HCT116 (cell line): ENCODE measurements around the gene AUTS2. TPM values are rescaled to one million over a fixed set of nuclear protein-coding genes. Genes with fewer than 3 reads are reported as not detected.

Experiments
- ATAC-seq: fragments of 200-7000 bp; cut with Tn5 transposase; 2 replicates; pipeline ENCODE4 v1.9.1; 2020; ENCODE audit warnings: mild to moderate bottlenecking, moderate library complexity
- BruUV-seq: library from RNA; stranded (reverse); fragments of 400-500 nt; replicated peaks from 2 replicates; lab custom pipeline; 2021; lab: Mats Ljungman, UMichigan
- CTCF ChIA-PET: fragments of 300-600 bp; sonication (Branson Sonifier 250); formaldehyde crosslinking; loops from one replicate; lab custom pipeline; 2021; ENCODE audit warnings: antibody characterized with exemption; lab: Charles Lee
- POLR2A ChIA-PET: fragments of 300-600, 350-600 bp; sonication (Branson Sonifier 250); formaldehyde crosslinking; loops from one replicate; lab custom pipeline; 2021; ENCODE audit warnings: antibody characterized with exemption; lab: Charles Lee
- RAD21 ChIA-PET, 2 experiments: fragments of 300-600 bp; sonication (Branson Sonifier 250); formaldehyde crosslinking; loops; one replicate each; lab custom pipeline; 2023; ENCODE audit warnings: low total read pairs in 2 of 2; ENCODE audit not compliant: uncharacterized antibody in 2 of 2, unreplicated experiment in 2 of 2, low non-redundant PET in 1 of 2; lab: Charles Lee
- DNase-seq: peaks from one replicate; pipeline ENCODE4 v3.0.0-alpha.2; 2010; ENCODE audit warnings: low read depth, low spot score
- H2AFZ ChIP-seq: fragments of 200-600 bp; shearing (Covaris generic), sonication (generic); 2 replicates; pipeline ENCODE4 v1.6.1; 2017; ENCODE audit warnings: low read depth, mixed run types, mixed read lengths, antibody characterized with exemption, low read length; ENCODE audit not compliant: poor library complexity, severe bottlenecking
- H3K27ac ChIP-seq: 2 replicates; pipeline ENCODE4 v1.5.1; 2012; ENCODE audit warnings: low read depth, low read length
- H3K27me3 ChIP-seq: fragments of 200-600 bp; sonication (generic); 2 replicates; pipeline ENCODE4 v1.6.1; 2016; ENCODE audit warnings: mixed run types, low read length, mixed read lengths; ENCODE audit not compliant: insufficient read depth
- H3K36me3 ChIP-seq, 2 experiments: fragments of 200-500 bp in 1 of 2; fragments of 200-600 bp in 1 of 2; sonication (Bioruptor generic) in 1 of 2; sonication (generic) in 1 of 2; 2 replicates each; pipeline versions ENCODE4 v1.5.1 to v1.6.1; 2014 to 2016; ENCODE audit warnings: low read length in 2 of 2, inconsistent platforms in 1 of 2, mixed read lengths in 1 of 2, mixed run types in 1 of 2; ENCODE audit not compliant: insufficient read depth in 2 of 2, control insufficient read depth in 1 of 2
- H3K4me1 ChIP-seq, 2 experiments: fragments of 200-600 bp in 1 of 2; sonication (generic) in 1 of 2; 2 replicates each; pipeline versions ENCODE4 v1.5.1 to v1.6.1; 2012 to 2017; ENCODE audit warnings: low read length in 2 of 2, inconsistent platforms in 1 of 2, mild to moderate bottlenecking in 1 of 2, mixed read lengths in 1 of 2, mixed run types in 1 of 2, moderate library complexity in 1 of 2; ENCODE audit not compliant: insufficient read depth in 2 of 2, control insufficient read depth in 1 of 2
- H3K4me2 ChIP-seq: fragments of 200-600 bp; sonication (generic); 2 replicates; pipeline ENCODE4 v1.6.1; 2017; ENCODE audit warnings: mixed run types, low read length, mixed read lengths
- H3K4me3 ChIP-seq, 2 experiments: fragments of 200-600 bp in 1 of 2; sonication (generic) in 1 of 2; replicated peaks in 1 of 2; 2 replicates each; pipeline ENCODE4 v1.5.1; 2011 to 2016; ENCODE audit warnings: low read length in 2 of 2, control low read depth in 1 of 2, low read depth in 1 of 2, mild to moderate bottlenecking in 1 of 2, mixed read lengths in 1 of 2, mixed run types in 1 of 2
- H3K79me2 ChIP-seq: fragments of 200-600 bp; sonication (generic); 2 replicates; pipeline ENCODE4 v1.6.1; 2017; ENCODE audit warnings: mild to moderate bottlenecking, mixed run types, low read length, moderate library complexity, mixed read lengths; ENCODE audit not compliant: insufficient read depth
- H3K9ac ChIP-seq: fragments of 200-600 bp; sonication (generic); 2 replicates; pipeline ENCODE4 v1.6.1; 2016; ENCODE audit warnings: low read length, mixed read lengths
- H3K9me2 ChIP-seq: fragments of 200-600 bp; sonication (generic), shearing (Covaris generic); 2 replicates; pipeline ENCODE4 v1.6.1; 2017; ENCODE audit warnings: mixed run types, mild to moderate bottlenecking, moderate library complexity; ENCODE audit not compliant: insufficient read depth
- H3K9me3 ChIP-seq, 2 experiments: fragments of 200-500 bp in 1 of 2; fragments of 200-600 bp in 1 of 2; sonication (Bioruptor generic) in 1 of 2; sonication (generic) in 1 of 2; 2 replicates each; pipeline ENCODE4 v1.6.1; 2014 to 2017; ENCODE audit warnings: low read length in 2 of 2, mixed read lengths in 2 of 2, inconsistent platforms in 1 of 2, low read depth in 1 of 2, mild to moderate bottlenecking in 1 of 2, mixed run types in 1 of 2, moderate library complexity in 1 of 2; ENCODE audit not compliant: control insufficient read depth in 1 of 2, insufficient read depth in 1 of 2
- H4K20me1 ChIP-seq: fragments of 200-600 bp; sonication (generic), shearing (Covaris generic); 2 replicates; pipeline ENCODE4 v1.6.1; 2017; ENCODE audit warnings: mixed run types, mild to moderate bottlenecking, moderate library complexity; ENCODE audit not compliant: insufficient read depth
- EZH2phosphoT487 ChIP-seq: fragments of 200-600 bp; IDR thresholded peaks from 2 replicates; pipeline ENCODE4 v1.6.1; 2018; ENCODE audit warnings: antibody characterized with exemption, borderline replicate concordance
- JUND ChIP-seq: IDR thresholded peaks from 2 replicates; pipeline ENCODE4 v1.6.1; 2012
- RAD21 ChIP-seq: IDR thresholded peaks from 2 replicates; pipeline ENCODE4 v1.6.1; 2012; ENCODE audit warnings: low read depth, mild to moderate bottlenecking
- ZFX ChIP-seq: fragments of 450-650 bp; IDR thresholded peaks from 2 replicates; pipeline ENCODE4 v1.6.1; 2017
- intact Hi-C: fragments of 100-400 bp; cut with micrococcal nuclease; formaldehyde crosslinking; loops from 2 replicates; pipeline ENCODE4 v1.10.0; 2022
- total RNA-seq: library from RNA; stranded (reverse); gene quantifications from one replicate; pipeline ENCODE4 v1.2.1, GENCODE V29; 2021; ENCODE audit not compliant: unreplicated experiment
- TF ChIP-seq, protein P1 (sequence below), 3 experiments: fragments of 200-600 bp in 1 of 3; sonication (generic) in 1 of 3; IDR thresholded peaks in 2 of 3; conservative IDR thresholded peaks in 1 of 3; 2 replicates each; pipeline ENCODE4 v1.5.1; 2012 to 2017; ENCODE audit warnings: low read depth in 2 of 3, low read length in 2 of 3, antibody characterized with exemption in 1 of 3, borderline replicate concordance in 1 of 3, control low read depth in 1 of 3, mild to moderate bottlenecking in 1 of 3, mixed read lengths in 1 of 3, mixed run types in 1 of 3, moderate library complexity in 1 of 3; ENCODE audit not compliant: insufficient read depth in 1 of 3

AUTS2 gene
- total RNA-seq, 1 experiment from 2014 or later: 0.93 TPM

DNA sequence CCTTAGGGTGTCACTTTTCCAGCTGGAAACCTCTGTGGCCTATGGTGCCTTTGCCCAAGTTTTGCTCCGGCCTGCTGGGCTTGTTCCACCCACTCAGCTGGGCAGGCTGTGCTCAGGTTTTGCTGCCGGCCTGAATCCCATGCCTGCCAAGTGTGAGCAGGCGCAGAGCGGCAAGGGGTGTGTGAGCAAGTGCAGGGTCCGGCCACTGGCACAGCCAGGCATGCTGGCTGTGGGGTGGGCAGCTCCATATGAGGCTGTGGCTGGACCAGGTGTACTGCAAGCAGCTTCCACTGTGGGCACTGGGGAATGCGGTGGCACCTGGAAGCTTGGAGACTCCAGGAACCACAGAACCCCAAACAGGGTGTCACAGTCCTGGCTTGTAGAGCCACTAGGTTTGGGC, 92.1 kb downstream of the AUTS2 start:
- ATAC-seq (no peak), DNase-seq (no peak)
- RAD21 ChIA-PET: no interaction called here
- intact Hi-C loops: no loop called here
- Histone ChIP-seq H3K27ac (no peak overlapping the region), H3K79me2 (no peaks in the 10 kb centered on the region), H4K20me1 (no peaks in the 10 kb centered on the region), H3K4me2 (no peak overlapping the region), H3K36me3 (no peaks in the 10 kb centered on the region), H3K9ac (no peak overlapping the region)
- BruUV-seq: no TSS peak
- no peak for TF ChIP-seq ZFX
- TF ChIP-seq, protein P1, sequence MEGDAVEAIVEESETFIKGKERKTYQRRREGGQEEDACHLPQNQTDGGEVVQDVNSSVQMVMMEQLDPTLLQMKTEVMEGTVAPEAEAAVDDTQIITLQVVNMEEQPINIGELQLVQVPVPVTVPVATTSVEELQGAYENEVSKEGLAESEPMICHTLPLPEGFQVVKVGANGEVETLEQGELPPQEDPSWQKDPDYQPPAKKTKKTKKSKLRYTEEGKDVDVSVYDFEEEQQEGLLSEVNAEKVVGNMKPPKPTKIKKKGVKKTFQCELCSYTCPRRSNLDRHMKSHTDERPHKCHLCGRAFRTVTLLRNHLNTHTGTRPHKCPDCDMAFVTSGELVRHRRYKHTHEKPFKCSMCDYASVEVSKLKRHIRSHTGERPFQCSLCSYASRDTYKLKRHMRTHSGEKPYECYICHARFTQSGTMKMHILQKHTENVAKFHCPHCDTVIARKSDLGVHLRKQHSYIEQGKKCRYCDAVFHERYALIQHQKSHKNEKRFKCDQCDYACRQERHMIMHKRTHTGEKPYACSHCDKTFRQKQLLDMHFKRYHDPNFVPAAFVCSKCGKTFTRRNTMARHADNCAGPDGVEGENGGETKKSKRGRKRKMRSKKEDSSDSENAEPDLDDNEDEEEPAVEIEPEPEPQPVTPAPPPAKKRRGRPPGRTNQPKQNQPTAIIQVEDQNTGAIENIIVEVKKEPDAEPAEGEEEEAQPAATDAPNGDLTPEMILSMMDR (IDR thresholded peaks at IDR 0.05 in 2 of 3, conservative IDR thresholded peaks at IDR 0.05 in 1 of 3; ENCODE audit: borderline replicate concordance in 1 of 3, insufficient read depth in 1 of 3, low read depth in 2 of 3, low read length in 2 of 3): no peak
- TF ChIP-seq EZH2phosphoT487: no peak
- TF ChIP-seq, all 23 proteins: peak for 0
- Histone ChIP-seq H2AFZ (no peak overlapping the region), H3K4me1 (no peaks in the 10 kb centered on the region), H3K9me2 (no peaks in the 10 kb centered on the region), H3K4me3 (no peak overlapping the region), H3K27me3 (no peaks in the 10 kb centered on the region), H3K9me3 (peaks cover 14% of the 10 kb centered on the region in 2 experiments; a peak in 2 of 4 replicates)
- ChIA-PET CTCF (no interaction called here), POLR2A (no interaction called here)

DNA sequence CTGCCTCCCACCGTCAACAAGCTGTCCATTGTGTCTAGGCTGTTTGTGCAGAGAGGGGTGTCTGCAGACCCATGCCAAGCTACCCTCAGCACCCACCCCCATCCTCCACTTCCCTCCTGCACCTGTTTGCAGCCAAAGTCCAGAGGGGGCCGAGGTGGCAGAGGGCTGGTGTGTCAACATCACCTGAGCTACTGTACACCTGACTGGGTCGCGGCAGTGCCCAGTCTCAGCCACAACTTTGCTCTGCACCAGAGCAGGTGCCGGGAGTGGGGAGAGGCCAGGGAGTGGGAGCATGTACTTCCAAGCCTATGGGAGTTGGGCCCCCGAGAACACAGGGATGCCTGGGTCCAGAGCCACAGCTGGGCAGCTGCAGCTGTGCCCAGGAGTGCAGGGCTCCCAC, 93.1 kb downstream of the AUTS2 start:
- H3K4me1 ChIP-seq: no peaks in the 10 kb centered on the region
- BruUV-seq: no TSS peak
- no peak overlapping the region for H3K4me2 ChIP-seq

More for the DNA sequence above, 93.1 kb downstream of the AUTS2 start:
- ChIA-PET RAD21 (no interaction called here), POLR2A (no interaction called here), CTCF (no interaction called here)
- ATAC-seq: no peak
- Histone ChIP-seq H3K79me2 (no peaks in the 10 kb centered on the region), H3K36me3 (no peaks in the 10 kb centered on the region), H3K27me3 (no peaks in the 10 kb centered on the region), H3K9me2 (no peaks in the 10 kb centered on the region), H3K27ac (no peak overlapping the region), H3K9me3 (peaks cover 9 to 12% of the 10 kb centered on the region in 2 experiments; a peak in 2 of 4 replicates), H3K9ac (no peak overlapping the region), H3K4me3 (no peak overlapping the region), H2AFZ (no peak overlapping the region), H4K20me1 (no peaks in the 10 kb centered on the region)
- intact Hi-C loops: no loop called here
- TF ChIP-seq RAD21 (no peak), JUND (no peak)
- DNase-seq: no peak
